ENCODE measurements around the gene IZUMO4.

- TF ChIP-seq CTCF (conservative IDR thresholded peaks at IDR 0.05 in 1 of 2, IDR thresholded peaks at IDR 0.05 in 1 of 2; ENCODE audit: extremely low read depth in 1 of 2, insufficient read depth in 1 of 2, low read depth in 1 of 2, low read length in 2 of 2) (no peak), EZH2 (IDR thresholded peaks at IDR 0.05; ENCODE audit: borderline replicate concordance, low read length) (no peak)
These were observed 32.8 kb downstream of the IZUMO4 start for GRCh38 chr19:2129486-2129885.
